MCF 10A (cell line): ENCODE data around the gene PHF23. TPM values are rescaled to one million over a fixed set of nuclear protein-coding genes. Genes with fewer than 3 reads are reported as not detected.

Source experiments
- BruUV-seq: library from RNA; stranded (reverse); fragments of 400-500 nt; replicated peaks from 2 replicates; lab custom pipeline; 2021; lab: Mats Ljungman, UMichigan
- CTCF ChIA-PET: fragments of 300-600 bp; sonication (Branson Sonifier 250); formaldehyde crosslinking; extraction: SDS; loops from one replicate; lab custom pipeline; 2021; ENCODE audit warnings: antibody characterized with exemption, inconsistent platforms; lab: Yijun Ruan, JAX
- POLR2A ChIA-PET: fragments of 300-600, 350-650 bp; sonication (Branson Sonifier 250); formaldehyde crosslinking; extraction: SDS; loops from one replicate; lab custom pipeline; 2020; ENCODE audit warnings: antibody characterized with exemption, inconsistent platforms; lab: Yijun Ruan, JAX
- DNase-seq: peaks from one replicate; pipeline ENCODE4 v3.0.0-alpha.2; 2018; ENCODE audit not compliant: unreplicated experiment
- H3K27ac Mint-ChIP-seq: one replicate; pipeline ENCODE4 v1.8.0; 2022; ENCODE audit warnings: mild to moderate bottlenecking, low read depth, mixed read lengths; ENCODE audit not compliant: unreplicated experiment
- H3K27me3 Mint-ChIP-seq: one replicate; pipeline ENCODE4 v1.8.0; 2022; ENCODE audit warnings: mixed read lengths; ENCODE audit not compliant: insufficient read depth, unreplicated experiment
- H3K36me3 Mint-ChIP-seq: one replicate; pipeline ENCODE4 v1.8.0; 2022; ENCODE audit warnings: mild to moderate bottlenecking, moderate library complexity, mixed read lengths; ENCODE audit not compliant: insufficient read depth, unreplicated experiment
- H3K4me1 Mint-ChIP-seq: one replicate; pipeline ENCODE4 v1.8.0; 2022; ENCODE audit warnings: mixed read lengths; ENCODE audit not compliant: insufficient read depth, unreplicated experiment
- H3K4me3 Mint-ChIP-seq: one replicate; pipeline ENCODE4 v1.8.0; 2022; ENCODE audit warnings: mild to moderate bottlenecking, moderate library complexity, mixed read lengths; ENCODE audit not compliant: unreplicated experiment
- H3K9me3 Mint-ChIP-seq: one replicate; pipeline ENCODE4 v1.8.0; 2022; ENCODE audit warnings: mixed read lengths; ENCODE audit not compliant: unreplicated experiment
- intact Hi-C: fragments of 100-400 bp; cut with micrococcal nuclease; formaldehyde crosslinking; loops from 2 replicates; pipeline ENCODE4 v1.14.1; 2022
- total RNA-seq: library from RNA; stranded (reverse); gene quantifications from 2 replicates; pipeline ENCODE4 v1.2.3, GENCODE V29; 2022
- TF ChIP-seq, protein P1 (sequence below): fragments of 200-600 bp; IDR thresholded peaks from one replicate; pipeline ENCODE4 v1.8.0; 2022; ENCODE audit warnings: antibody characterized with exemption, mild to moderate bottlenecking; ENCODE audit not compliant: unreplicated experiment

PHF23 gene
- total RNA-seq, 1 experiment from 2014 or later = 41.8 TPM

DNA sequence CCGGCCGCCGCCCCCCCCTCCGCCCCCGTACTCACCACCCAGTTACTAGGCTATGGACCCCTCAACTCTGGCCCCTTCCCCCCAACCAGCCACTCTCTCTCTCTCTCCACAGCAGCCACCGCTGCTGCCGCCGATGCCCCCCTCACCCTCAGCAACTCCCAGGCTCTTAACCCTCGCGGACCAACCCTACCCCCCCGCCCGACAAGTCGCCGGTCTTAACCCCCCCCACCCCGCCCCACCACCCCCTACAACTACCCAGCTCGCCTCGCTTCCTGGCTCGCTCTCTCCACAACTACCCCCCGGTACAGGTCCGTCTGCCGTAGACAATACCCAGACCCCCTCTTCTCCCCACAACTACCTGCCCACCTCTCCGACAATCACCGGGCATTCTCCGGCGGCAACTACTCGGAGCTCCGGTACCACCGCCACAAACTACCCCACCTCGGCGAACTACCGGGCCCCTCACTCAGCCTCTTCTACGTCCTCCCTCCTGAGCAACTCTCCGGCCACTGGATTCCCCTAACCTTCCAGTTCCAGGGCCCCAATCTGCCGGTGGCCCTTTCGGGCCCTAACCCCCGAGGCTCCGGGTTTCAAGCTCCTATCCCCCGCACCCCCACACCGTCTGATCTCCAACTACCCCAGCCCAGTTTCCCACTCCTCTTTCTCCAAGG is 702 bp downstream of the PHF23 start:
- H3K4me3 Mint-ChIP-seq = peak overlapping the region; percentile 100
- intact Hi-C loops = no loop called here
- BruUV-seq = no TSS peak
- TF ChIP-seq, protein P1, sequence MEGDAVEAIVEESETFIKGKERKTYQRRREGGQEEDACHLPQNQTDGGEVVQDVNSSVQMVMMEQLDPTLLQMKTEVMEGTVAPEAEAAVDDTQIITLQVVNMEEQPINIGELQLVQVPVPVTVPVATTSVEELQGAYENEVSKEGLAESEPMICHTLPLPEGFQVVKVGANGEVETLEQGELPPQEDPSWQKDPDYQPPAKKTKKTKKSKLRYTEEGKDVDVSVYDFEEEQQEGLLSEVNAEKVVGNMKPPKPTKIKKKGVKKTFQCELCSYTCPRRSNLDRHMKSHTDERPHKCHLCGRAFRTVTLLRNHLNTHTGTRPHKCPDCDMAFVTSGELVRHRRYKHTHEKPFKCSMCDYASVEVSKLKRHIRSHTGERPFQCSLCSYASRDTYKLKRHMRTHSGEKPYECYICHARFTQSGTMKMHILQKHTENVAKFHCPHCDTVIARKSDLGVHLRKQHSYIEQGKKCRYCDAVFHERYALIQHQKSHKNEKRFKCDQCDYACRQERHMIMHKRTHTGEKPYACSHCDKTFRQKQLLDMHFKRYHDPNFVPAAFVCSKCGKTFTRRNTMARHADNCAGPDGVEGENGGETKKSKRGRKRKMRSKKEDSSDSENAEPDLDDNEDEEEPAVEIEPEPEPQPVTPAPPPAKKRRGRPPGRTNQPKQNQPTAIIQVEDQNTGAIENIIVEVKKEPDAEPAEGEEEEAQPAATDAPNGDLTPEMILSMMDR = no peak
- H3K27me3 Mint-ChIP-seq = no peaks in the 10 kb centered on the region
- peak overlapping the region; percentile 91 for H3K27ac Mint-ChIP-seq
- peaks cover 88% of the 10 kb centered on the region for H3K36me3 Mint-ChIP-seq
- no peaks in the 10 kb centered on the region for H3K9me3 Mint-ChIP-seq
- DNase-seq = no peak
- CTCF ChIA-PET = interaction anchor here (0.6 to 1.1 kb wide), 3 partner anchors 18 to 311 kb away, joined by 3 to 4 read pairs (median 3); no protein-coding TSS in a partner anchor
- H3K4me1 Mint-ChIP-seq = peaks cover 46% of the 10 kb centered on the region
- POLR2A ChIA-PET = interaction anchor here (0.7 to 14.3 kb wide), 12 partner anchors 12 to 448 kb away, joined by 3 to 278 read pairs (median 5); partner anchors contain the start of genes ACADVL, CTDNEP1, DLG4 and ELP5

DNA sequence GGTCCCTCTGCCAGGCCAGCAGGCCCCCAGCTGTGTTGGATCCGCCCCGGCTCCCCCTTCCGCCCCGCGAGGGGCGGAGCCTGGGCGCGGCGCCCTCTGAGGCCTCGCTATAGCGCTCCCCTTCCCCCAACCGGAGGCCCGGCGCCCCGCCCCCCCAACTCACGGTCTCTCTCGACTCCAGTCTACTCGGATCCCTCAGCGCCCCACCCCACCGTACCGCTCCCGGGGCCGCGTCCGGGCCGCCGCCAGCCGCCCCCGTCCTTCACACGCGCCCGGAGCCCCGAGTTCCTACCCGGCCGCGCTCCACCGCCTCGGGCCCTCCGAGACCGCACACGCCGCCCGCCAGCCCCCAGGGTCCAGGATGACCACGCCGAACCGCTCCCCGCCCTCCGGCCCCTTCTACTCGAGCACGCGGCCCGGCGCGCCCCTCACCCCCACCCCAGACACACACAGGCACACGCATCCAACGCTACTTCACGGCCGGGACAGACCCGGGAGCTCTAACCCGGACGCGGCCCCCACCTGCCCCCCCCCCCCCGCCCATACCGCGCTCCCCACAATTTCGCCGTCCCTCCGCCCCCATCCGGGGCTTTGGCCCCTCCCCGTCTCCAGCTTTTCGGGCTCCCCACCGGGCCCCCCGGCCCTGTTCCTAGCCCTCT is 1.4 kb downstream of the PHF23 start:
- intact Hi-C loops = no loop called here
- POLR2A ChIA-PET = interaction anchor here (0.6 to 14.3 kb wide), 12 partner anchors 12 to 448 kb away, joined by 3 to 278 read pairs (median 5); partner anchors contain the start of genes ACADVL, CTDNEP1, DLG4 and ELP5

DNA sequence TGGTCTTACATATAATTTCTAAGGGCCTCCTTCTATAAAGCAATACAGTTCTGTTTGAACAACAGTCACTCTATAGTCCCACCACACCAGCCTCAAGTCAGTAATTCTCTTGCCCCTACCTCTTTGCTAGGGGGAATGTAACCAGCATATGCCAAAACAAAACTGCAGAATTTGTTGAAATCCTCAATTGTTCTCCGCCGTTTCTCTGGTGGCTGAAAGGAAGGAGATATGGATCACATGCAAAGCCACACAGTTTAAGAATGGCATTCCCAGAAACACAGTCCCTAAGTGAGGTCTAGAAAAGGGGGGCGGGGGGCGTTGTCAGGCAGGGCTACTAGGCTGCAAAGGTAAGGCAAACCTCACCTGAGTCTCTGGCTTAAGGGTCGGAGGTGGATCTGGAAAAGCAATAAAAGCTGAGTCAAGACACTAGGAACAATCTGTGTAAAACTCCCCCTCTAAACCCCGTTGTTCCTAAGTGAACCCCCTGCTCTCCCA is 1.9 kb downstream of the PHF23 start:
- DNase-seq = no peak
- peak overlapping the region; percentile 100 for H3K4me3 Mint-ChIP-seq
- H3K27ac Mint-ChIP-seq = peak overlapping the region; percentile 91
- H3K4me1 Mint-ChIP-seq = peaks cover 39% of the 10 kb centered on the region
- H3K27me3 Mint-ChIP-seq = no peaks in the 10 kb centered on the region
- intact Hi-C loops = no loop called here
- H3K36me3 Mint-ChIP-seq = peaks cover 83% of the 10 kb centered on the region
- ChIA-PET CTCF (interaction anchor here (1.6 kb wide), 1 partner anchor 192 kb away, joined by 4 read pairs; no protein-coding TSS in a partner anchor), POLR2A (interaction anchor here (0.6 to 14.3 kb wide), 7 partner anchors 13 to 375 kb away, joined by 3 to 278 read pairs (median 3); partner anchors contain the start of genes ACADVL, CTDNEP1, DLG4 and ELP5)
- no TSS peak for BruUV-seq
- no peaks in the 10 kb centered on the region for H3K9me3 Mint-ChIP-seq
- TF ChIP-seq, protein P1 = no peak

More for the DNA sequence above, 1.4 kb downstream of the PHF23 start:
- Mint-ChIP-seq H3K27me3 (no peaks in the 10 kb centered on the region), H3K9me3 (no peaks in the 10 kb centered on the region), H3K4me3 (peak overlapping the region; percentile 100), H3K4me1 (peaks cover 41% of the 10 kb centered on the region), H3K27ac (peak overlapping the region; percentile 91), H3K36me3 (peaks cover 88% of the 10 kb centered on the region)
- DNase-seq = peak; percentile 62
- CTCF ChIA-PET = interaction anchor here (1.6 kb wide), 1 partner anchor 192 kb away, joined by 4 read pairs; no protein-coding TSS in a partner anchor
- TF ChIP-seq, protein P1 = no peak
- BruUV-seq = no TSS peak
